Right lung (tissue), 5 donors: ENCODE results near the gene TLR7. TPM values are rescaled to one million over a fixed set of nuclear protein-coding genes. Genes with fewer than 3 reads are reported as not detected.

Experiments
- DNase-seq, 2 donors: peaks; one replicate each; pipeline ENCODE4 v3.0.0-alpha.2; 2013
- polyA plus RNA-seq, 5 donors: library from polyadenylated mRNA; unstranded; fragments of 120-200 nt; gene quantifications; one replicate each; pipeline versions ENCODE4 v1.2.1 to v1.2.3, GENCODE V29; 2013; ENCODE audit warnings: inconsistent platforms in 1 of 5, low replicate concordance in 1 of 5; ENCODE audit not compliant: insufficient read length in 5 of 5, insufficient read depth in 1 of 5

TLR7 gene
- polyA plus RNA-seq, 5 donors: 0.64 to 1.2 (median 0.91) TPM

GRCh38 chrX:12929701-12930100, 62.8 kb downstream of the TLR7 start:
- no peak for DNase-seq

GRCh38 chrX:12930150-12930549, 63.3 kb downstream of the TLR7 start:
- DNase-seq: no peak

- no peak for DNase-seq
Measured at GRCh38 chrX:12932244-12932643, 65.4 kb downstream of the TLR7 start.

- DNase-seq: no peak
Measured at GRCh38 chrX:12934850-12935249, 68.0 kb downstream of the TLR7 start.

GRCh38 chrX:12936947-12937346, 70.1 kb downstream of the TLR7 start:
- DNase-seq: no peak

Other genes with a start within 250 kb of the TLR7 start
- 10 to 100 TPM; 27.9 to 36.7 (median 33.7) TPM for gene PRPS2, start 75.7 kb upstream of the TLR7 start, polyA plus RNA-seq
- under 1 TPM; 0.28 to 0.60 (median 0.46) TPM for gene TLR8, start 39.5 kb downstream of the TLR7 start, polyA plus RNA-seq
- 1,000 to 10,000 TPM; 3,063 to 3,735 (median 3,478) TPM for gene TMSB4X, start 108.0 kb downstream of the TLR7 start, polyA plus RNA-seq
- gene FAM9C, start 177.5 kb downstream of the TLR7 start, polyA plus RNA-seq: 1 to 10 TPM in 1 of 5 donors, under 1 TPM in 4; 0.19 to 2.5 (median 0.24) TPM